Right atrium auricular region (tissue), 2 donors: ENCODE results near the gene PRLHR. TPM values are rescaled to one million over a fixed set of nuclear protein-coding genes. Genes with fewer than 3 reads are reported as not detected.
A peak's percentile ranks its signal among the peaks of the same experiment; 100 is the strongest.

ENCODE experiments used
- DNase-seq: peaks from one replicate; pipeline ENCODE4 v3.0.0-alpha.2; 2019; ENCODE audit warnings: low spot score
- H3K27ac ChIP-seq, 2 donors: fragments of 200-600 bp; sonication (generic); 1 replicate in 1 of 2; 2 replicates in 1 of 2; pipeline ENCODE4 v1.5.1; 2016 to 2019
- H3K27me3 ChIP-seq, 2 donors: fragments of 200-600 bp; sonication (generic); one replicate each; pipeline versions ENCODE4 v1.5.1 to v1.6.0; 2017 to 2019
- H3K36me3 ChIP-seq: fragments of 200-600 bp; sonication (generic); one replicate; pipeline ENCODE4 v1.5.1; 2016
- H3K4me1 ChIP-seq, 2 donors: fragments of 200-600 bp; sonication (generic); one replicate each; pipeline versions ENCODE4 v1.5.1 to v1.6.0; 2017 to 2019
- H3K4me3 ChIP-seq, 2 donors: fragments of 200-600 bp; sonication (generic); 1 replicate in 1 of 2; 2 replicates in 1 of 2; pipeline ENCODE4 v1.5.1; 2017 to 2019; ENCODE audit warnings: mild to moderate bottlenecking in 1 of 2, moderate library complexity in 1 of 2
- H3K9me3 ChIP-seq, 2 donors: fragments of 200-600 bp; sonication (generic); one replicate each; pipeline ENCODE4 v1.5.1; 2019
- total RNA-seq, 2 donors: library from RNA; depleted of rRNA; stranded (reverse); fragments of >200 nt; gene quantifications; one replicate each; pipeline ENCODE4 v1.1.0, GENCODE V29; 2016
- TF ChIP-seq, protein P1 (sequence below), 2 donors: fragments of 200-600 bp; sonication (generic); IDR thresholded peaks; one replicate each; pipeline ENCODE4 v1.5.1; 2019; ENCODE audit warnings: antibody characterized with exemption in 2 of 2

The PRLHR gene
- total RNA-seq, 2 donors from 2014 or later = not detected

DNA sequence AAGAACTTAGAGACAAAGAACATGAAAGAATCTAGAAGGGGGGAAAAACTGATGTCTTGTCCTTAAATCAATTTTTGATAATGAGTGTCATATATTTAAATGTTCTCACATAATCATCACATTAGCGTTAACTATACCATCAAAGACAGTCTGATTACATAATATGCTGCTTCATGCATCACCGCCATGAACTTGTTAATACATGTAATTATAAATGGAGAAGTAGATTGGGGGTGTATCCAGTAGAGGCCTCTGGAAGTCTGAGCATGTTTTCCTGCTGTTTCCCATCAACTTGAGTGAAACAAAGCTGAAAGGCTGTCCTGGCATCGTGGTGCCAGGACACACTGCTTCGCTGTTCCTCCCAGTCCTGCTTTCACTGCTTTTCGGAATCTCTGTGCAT lies 48.2 kb downstream of the PRLHR start:
- no peaks in the 10 kb centered on the region for H3K36me3 ChIP-seq
- no peaks in the 10 kb centered on the region for H3K27me3 ChIP-seq
- no peak overlapping the region for H3K27ac ChIP-seq
- no peak for DNase-seq
- no peak overlapping the region for H3K4me3 ChIP-seq
- TF ChIP-seq, protein P1, sequence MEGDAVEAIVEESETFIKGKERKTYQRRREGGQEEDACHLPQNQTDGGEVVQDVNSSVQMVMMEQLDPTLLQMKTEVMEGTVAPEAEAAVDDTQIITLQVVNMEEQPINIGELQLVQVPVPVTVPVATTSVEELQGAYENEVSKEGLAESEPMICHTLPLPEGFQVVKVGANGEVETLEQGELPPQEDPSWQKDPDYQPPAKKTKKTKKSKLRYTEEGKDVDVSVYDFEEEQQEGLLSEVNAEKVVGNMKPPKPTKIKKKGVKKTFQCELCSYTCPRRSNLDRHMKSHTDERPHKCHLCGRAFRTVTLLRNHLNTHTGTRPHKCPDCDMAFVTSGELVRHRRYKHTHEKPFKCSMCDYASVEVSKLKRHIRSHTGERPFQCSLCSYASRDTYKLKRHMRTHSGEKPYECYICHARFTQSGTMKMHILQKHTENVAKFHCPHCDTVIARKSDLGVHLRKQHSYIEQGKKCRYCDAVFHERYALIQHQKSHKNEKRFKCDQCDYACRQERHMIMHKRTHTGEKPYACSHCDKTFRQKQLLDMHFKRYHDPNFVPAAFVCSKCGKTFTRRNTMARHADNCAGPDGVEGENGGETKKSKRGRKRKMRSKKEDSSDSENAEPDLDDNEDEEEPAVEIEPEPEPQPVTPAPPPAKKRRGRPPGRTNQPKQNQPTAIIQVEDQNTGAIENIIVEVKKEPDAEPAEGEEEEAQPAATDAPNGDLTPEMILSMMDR (IDR thresholded peaks at IDR 0.05) = no peak
- H3K4me1 ChIP-seq = no peaks in the 10 kb centered on the region
- no peaks in the 10 kb centered on the region for H3K9me3 ChIP-seq

DNA sequence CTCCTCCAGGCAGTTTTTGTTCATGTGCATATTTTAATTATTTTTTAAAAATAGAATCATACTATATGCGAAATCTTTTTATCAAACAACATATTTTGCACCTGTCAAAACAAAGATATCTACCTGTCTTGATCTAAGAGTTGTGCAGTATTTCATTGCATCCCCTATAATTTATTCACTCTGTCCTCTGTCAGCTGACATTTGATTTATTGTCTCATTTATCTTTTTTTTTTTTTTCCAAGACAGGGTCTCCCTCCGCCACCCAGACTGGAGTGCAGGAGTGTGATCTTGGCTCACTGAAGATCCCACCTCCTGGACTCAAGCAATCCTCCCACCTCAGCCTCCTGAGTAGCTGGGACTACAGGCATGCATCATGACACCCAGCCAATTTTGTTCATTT lies 49.0 kb downstream of the PRLHR start:
- no peaks in the 10 kb centered on the region for H3K4me1 ChIP-seq
- H3K9me3 ChIP-seq = no peaks in the 10 kb centered on the region
- no peaks in the 10 kb centered on the region for H3K27me3 ChIP-seq
- no peak for DNase-seq
- no peaks in the 10 kb centered on the region for H3K36me3 ChIP-seq
- no peak overlapping the region for H3K4me3 ChIP-seq
- TF ChIP-seq, protein P1 (IDR thresholded peaks at IDR 0.05) = no peak
- H3K27ac ChIP-seq = no peak overlapping the region

DNA sequence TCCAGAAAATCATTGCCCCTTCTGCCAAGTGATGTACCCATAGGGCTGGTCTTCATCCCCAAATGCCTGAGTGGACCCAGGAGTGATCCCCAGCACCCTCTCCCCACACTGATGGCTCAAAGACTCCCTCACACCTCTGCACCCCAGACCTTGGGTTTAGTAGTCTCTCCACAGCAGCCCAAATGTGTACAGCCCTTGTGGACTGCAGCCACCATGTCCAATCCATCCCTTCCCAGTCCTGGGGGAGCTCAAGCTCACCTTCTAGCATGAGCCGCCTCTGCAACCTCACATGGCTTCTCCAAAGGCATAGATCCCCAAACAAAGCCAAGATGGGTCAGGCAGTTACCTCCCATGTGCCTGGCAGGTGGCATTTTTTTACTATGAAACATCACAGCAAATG lies 50.1 kb downstream of the PRLHR start:
- Histone ChIP-seq H3K27ac (no peak overlapping the region), H3K4me1 (no peaks in the 10 kb centered on the region), H3K4me3 (no peak overlapping the region), H3K9me3 (no peaks in the 10 kb centered on the region), H3K27me3 (no peaks in the 10 kb centered on the region), H3K36me3 (no peaks in the 10 kb centered on the region)
- peak; percentile 38 for DNase-seq
- TF ChIP-seq, protein P1 (IDR thresholded peaks at IDR 0.05) = no peak

DNA sequence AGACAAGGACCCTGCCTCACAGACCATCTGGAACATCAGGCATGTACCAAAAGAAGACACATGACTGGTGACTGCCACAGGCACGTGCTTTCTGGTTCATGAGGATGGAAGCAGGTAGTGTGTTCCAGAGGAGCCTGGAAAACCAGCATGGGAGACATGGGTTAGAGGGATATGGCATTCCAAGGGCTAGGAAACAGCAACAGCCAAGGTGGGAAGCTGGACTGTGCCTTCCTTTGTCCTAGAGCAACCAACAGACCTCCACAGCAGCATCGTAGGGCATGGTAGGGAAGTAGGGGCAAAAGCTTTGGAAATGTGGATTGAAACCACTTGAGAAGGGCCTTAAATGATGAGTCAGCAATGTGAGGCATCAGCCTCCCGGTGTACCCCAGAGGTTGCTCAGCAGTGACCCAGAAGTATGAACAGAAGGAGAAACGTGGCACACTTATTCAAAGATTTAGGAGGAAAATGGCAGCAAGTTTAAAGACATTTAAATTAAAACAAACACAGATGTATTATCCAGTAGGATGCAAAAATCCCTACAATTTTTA lies 51.0 kb downstream of the PRLHR start:
- no peaks in the 10 kb centered on the region for H3K4me1 ChIP-seq
- TF ChIP-seq, protein P1 (IDR thresholded peaks at IDR 0.05) = no peak
- H3K4me3 ChIP-seq = no peak overlapping the region
- H3K36me3 ChIP-seq = no peaks in the 10 kb centered on the region
- no peak for DNase-seq
- H3K27ac ChIP-seq = no peak overlapping the region
- H3K27me3 ChIP-seq = no peaks in the 10 kb centered on the region
- no peaks in the 10 kb centered on the region for H3K9me3 ChIP-seq

DNA sequence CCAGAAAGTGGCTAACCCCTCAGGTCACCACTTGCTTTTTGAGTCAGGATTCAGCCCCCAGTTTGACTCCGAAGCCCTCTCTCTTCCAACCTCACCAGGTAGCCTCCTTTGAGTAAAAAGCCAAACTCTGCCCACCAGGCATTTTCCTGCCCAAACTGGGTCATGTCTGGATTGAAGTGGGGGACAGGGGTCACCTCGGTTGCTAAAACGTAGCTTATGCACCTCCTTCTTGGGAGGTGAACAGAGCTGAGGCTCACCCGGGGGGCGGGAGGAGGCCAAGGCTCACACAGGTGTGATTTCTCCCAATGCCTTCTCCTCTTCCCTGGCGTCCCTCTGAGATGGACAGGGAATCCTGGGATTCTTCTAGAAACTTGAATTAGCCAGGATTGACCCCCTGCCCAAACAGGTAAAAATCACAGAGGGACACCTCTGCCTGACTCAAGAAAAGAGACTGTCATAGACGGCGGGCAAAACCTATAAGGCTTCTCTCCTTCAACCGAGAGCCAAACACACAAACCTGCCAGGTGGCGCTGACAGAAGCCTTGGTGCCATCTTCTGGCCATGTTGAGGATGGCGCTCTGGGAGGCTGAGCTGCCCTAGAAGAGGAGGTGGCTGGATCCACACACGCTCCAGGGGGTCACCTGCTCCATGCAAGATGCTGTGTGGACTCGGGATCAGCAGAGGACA lies 51.6 kb downstream of the PRLHR start:
- TF ChIP-seq, protein P1 (IDR thresholded peaks at IDR 0.05) = peak in 1 of 2 donors; percentile 60
- Histone ChIP-seq H3K27ac (no peak overlapping the region), H3K36me3 (no peaks in the 10 kb centered on the region), H3K27me3 (no peaks in the 10 kb centered on the region), H3K9me3 (no peaks in the 10 kb centered on the region), H3K4me3 (no peak overlapping the region), H3K4me1 (no peaks in the 10 kb centered on the region)
- DNase-seq = peak; percentile 57

DNA sequence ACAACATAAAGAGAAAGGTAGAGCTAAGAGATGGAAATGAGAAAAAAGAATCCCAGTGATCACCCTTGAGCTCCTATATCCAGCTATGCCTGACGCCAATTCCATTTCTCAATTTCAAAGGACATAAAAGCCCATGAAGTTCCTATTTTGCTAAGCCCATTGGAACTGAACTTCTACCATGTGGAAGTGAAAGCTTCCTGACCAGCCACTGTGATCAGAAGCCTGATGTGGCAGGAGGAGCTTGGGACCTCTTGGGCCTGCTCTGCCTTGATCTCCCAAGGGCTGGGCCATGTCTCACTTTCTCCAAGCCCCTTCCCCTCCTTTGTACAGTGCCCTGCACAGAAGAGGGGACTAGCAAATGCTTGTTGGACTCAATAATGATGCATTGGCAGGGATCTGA lies 52.7 kb downstream of the PRLHR start:
- peak; percentile 55 for DNase-seq
- Histone ChIP-seq H3K36me3 (no peaks in the 10 kb centered on the region), H3K9me3 (no peaks in the 10 kb centered on the region), H3K4me1 (no peaks in the 10 kb centered on the region), H3K27ac (no peak overlapping the region), H3K4me3 (no peak overlapping the region), H3K27me3 (no peaks in the 10 kb centered on the region)
- TF ChIP-seq, protein P1 (IDR thresholded peaks at IDR 0.05) = no peak
